Stimulated activated CD4-positive, alpha-beta T cell treated with anti-CD3 and anti-CD28 coated beads, Interleukin-1b, Interleukin-23, amount 100 ng/mL, for 4 hours (primary cell): Measurements from ENCODE around the gene ANGEL1.
A peak's percentile ranks its signal among the peaks of the same experiment; 100 is the strongest.

Source experiments
- DNase-seq, 2 donors: peaks; one replicate each; pipeline ENCODE4 v3.0.0-alpha.2; 2020; ENCODE audit warnings: low read depth in 2 of 2

Gene ANGEL1

DNA sequence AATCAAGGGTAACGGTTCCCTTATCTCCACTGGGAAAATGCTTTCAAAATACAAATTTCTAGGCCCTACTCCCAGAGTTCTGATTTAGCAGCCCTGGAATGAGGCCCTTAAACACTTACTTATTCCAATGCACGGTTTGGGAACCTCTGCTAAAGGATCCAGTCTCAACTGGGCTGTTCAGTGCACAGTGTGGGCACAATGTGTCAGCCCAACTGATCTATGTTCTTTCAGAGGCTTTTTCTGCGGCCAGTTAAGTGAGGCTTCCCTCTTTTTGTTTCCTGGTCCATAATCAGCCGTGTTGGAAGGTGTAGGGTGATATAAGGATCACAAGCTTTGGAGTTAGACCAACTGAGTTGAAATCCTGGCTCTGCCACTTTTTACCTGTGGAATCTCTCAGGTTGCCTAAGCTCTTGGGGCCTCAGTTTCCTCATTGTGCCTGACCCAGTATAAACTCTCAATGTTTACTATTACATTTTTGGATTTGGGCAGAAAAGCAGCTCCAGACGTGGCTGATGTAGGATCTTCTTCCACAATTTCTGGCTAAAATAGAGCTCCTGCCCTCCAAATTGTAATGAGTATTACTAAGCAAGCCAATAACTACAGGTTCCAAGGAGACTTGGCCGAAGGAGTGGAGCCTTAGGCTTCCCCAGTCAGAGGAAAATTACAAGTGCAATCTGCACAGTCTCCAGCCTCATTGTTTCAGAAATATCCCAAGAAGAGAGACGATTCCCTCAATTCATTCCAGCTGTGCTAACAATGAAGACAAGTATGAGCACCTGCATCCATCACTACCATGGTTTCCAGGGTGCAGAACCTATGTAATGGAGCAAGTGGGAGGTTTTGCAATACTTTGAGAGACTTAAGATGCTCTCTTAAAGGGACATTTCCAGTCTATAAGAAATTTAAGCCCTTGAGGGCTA lies 2.3 kb upstream of the ANGEL1 start:
- DNase-seq: no peak

DNA sequence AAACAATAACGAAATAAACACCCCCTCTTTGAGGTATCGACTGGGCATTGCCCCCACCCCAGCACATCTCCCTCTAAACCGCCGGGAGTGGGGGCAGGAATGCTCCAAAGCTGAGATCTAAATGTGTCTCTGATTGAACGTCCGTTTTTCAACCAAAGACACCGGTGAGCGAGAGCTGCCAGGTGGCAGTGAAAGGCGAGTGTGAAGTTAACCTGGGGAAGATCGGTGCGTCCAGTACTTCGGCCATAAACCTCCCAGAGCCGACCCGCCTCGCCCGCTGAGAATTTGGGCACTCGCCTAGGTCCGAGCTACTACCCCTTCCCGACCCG lies 625 bp downstream of the ANGEL1 start:
- peak in 1 of 2 donors; percentile 2 for DNase-seq

DNA sequence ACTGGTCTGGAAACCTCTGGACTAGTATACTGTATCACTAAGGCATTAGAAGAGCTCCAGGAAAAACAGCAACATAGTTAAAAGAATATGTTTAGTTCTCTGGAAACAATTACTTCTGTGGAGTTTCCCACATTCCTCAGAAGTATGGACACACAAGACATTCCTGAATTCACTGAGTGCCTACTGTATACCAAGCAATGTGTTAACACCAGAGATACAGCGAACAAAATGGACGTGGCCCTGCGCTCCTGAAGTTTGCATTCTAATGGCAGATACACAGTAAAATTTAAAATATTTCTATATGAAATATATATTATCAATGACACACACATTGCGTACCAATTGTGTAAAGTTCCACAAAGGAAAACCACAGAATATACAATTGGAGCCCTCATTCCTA lies 1.1 kb downstream of the ANGEL1 start:
- DNase-seq: no peak

DNA sequence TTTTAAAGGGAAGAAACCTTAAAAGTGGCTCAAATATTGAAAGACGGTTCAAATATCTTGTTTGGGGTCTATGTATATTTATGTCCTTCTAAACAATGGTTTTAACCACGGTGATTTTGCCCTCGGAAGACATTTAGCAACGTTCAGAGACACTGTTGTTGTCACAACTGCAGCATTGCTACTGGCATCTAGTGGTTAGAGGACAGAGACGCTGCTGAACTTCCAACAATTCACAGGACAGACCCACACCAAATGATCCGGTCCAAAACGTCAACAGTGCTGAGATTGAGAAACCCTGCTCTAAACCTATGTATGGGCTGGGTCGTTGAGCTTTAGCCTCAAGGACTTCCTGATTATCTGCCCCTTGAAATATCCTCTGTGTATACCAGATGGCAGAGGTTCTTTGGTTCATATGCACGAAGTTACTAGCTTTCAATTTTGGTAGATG lies 1.7 kb downstream of the ANGEL1 start:
- DNase-seq: no peak

DNA sequence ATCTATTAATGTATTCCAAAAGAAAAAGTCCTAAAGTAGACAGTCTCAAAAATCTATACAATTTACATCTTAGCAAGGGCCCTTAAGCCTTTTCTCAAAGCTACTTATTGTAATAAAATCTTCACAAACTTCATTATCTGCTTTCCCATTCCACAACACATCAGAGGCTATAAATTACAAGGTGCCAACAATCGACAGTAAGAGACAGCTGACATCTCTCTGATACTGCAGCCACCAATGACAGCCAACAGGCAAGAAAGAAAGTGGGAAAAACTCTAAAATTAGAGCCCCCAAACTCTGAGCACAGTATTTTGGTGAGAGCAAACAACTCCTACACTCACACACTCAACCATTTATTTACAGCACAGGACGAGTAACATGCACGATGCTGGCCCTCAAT lies 2.2 kb downstream of the ANGEL1 start:
- DNase-seq: no peak

DNA sequence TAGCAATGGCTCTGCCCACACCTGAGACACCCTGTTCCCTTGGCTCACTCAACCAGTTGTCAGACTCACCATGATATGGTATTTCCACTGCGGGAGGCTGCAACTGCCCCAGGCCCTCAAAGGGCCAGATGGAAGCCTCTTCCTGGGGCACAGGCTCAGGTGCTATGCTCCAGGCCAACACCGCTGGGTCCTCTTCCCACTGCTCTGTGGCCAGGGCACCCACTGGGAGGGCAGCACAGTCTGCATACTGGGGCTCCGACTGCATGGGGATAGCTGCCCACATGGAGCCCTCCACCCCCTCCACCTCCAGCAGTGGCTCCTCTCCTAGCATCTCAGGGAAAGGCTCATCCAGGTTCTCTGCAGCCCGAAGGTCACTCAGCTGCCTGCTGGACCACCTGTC lies 3.7 kb downstream of the ANGEL1 start:
- DNase-seq: no peak

DNA sequence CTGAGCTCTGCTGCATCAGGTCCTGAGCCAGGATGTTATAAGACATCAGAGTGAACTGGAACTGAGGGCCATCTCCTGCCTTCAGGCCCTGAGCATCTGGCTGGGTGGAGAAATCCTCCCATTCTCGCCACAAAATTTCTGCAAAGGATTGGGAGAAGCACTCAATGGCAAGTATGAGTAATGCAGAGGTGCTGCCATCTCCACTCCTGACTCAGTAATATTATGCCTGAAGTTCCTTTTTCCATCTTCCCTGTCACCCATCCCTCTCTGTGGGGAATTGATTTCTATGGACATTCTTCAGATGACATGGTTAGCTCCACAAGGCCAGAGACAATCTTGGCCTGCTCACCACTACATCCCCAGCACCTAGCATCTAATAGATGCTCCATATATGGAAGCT lies 4.7 kb downstream of the ANGEL1 start:
- DNase-seq: no peak

DNA sequence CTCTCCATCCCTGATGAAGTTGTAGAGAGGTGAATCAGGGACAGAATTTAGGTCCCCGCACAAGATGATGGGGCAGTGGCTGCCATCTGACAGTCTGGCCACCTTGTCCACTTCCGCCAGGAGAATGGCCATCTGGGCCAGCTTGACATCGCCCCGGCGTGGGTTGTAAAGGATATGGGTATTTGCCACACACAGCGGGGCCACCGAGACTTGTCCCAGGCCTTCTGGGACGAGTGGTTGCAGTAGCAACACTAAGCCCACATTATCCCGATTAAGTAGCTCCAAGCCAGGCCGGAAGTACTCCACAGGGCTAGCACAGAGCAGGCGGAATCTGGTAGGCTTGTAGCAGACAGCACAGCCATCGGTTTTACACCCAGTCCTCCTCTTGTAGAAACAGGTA lies 6.2 kb downstream of the ANGEL1 start:
- no peak for DNase-seq

DNA sequence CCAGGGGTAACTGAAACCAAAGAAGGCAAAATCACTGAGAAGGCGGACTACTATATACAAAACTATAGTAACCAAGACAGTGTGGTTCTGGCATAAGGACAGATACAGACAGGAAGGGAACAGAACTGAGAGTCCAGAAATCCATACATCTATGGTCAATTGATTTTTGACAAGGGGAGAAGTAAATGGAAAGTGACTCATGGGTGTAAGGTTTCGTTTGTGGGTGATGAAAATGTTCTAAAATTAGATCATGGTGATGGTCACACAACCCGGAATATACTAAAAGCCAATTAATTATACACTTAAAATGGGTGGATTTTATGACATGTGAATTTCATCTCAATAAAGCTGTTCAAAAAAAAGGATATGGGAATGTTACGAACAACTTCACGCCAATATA lies 18.7 kb downstream of the ANGEL1 start:
- DNase-seq: no peak

DNA sequence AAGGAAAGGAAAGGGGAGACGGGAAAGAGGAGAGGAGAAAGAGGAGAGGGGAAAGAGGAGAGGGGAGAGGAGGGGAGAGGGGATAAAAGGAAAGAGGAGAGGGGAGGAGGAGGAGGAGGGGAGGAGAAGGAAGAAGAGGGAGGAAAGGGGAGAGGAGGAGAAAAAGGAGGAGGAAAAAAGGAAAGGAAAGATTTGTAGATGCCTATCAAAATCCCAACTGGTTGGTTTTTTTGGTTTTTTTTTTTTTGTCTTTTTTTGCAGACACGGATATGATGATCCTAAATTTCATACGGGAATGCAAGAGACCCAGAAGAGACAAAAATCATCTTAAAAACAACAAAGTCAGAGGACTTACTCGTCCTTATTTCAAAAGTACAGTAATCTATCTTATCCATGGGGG lies 19.4 kb downstream of the ANGEL1 start:
- no peak for DNase-seq

DNA sequence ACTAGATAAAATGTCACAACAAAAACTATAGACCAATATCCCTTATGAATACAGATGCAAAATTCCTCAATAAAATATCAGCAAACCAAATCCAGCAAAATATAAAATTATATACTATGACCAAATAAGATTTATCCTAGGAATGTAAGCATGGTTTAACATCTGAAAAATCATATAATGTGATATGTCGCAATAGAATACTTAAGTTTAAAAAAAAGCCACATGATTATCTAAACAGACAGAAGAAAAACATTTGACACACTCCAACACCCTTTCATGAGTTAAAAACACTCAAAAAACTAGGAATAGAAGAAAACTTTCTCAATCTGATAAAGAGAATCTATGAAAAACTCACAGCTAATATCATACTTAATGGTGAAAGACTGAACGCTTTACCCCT lies 20.3 kb downstream of the ANGEL1 start:
- DNase-seq: no peak

DNA sequence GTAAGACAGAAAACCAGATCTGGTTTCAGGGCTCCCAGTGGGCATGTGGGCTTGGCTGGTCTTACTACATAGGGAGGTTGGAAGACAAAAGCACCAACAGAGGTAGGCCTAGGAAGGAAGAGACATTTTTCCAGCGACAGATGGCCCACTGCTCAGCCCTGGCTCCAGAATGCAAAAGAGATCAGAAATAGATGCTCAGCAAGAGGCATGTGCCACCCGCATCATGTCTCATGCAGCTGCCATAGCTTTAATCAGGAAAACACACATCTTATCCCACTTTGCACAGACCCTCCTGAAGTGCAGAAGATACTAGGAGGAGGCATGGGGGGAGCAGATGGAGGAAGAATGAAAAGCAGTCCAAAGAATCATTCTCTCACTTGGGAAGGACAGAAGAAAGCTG lies 26.1 kb downstream of the ANGEL1 start:
- no peak for DNase-seq

DNA sequence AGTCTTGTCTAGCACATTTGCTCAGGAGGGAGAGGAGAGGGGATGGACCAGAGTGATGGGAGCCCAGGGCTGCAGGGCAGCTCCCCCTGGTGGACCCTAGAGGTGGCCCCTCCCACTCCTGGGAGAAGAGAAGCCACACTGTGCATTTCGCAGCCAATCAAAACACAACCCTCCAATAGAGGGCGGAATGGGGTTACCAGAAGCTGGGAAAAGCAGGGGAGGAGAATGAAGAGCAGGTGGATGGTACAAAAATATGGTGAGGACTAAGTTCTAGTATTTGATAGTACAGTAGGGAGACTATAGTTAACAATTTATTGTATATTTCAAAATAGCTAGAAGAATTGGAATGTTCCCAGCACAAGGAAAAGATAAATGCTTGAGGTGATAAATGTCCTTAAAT lies 27.8 kb downstream of the ANGEL1 start:
- peak; percentile 31 to 35 for DNase-seq

DNA sequence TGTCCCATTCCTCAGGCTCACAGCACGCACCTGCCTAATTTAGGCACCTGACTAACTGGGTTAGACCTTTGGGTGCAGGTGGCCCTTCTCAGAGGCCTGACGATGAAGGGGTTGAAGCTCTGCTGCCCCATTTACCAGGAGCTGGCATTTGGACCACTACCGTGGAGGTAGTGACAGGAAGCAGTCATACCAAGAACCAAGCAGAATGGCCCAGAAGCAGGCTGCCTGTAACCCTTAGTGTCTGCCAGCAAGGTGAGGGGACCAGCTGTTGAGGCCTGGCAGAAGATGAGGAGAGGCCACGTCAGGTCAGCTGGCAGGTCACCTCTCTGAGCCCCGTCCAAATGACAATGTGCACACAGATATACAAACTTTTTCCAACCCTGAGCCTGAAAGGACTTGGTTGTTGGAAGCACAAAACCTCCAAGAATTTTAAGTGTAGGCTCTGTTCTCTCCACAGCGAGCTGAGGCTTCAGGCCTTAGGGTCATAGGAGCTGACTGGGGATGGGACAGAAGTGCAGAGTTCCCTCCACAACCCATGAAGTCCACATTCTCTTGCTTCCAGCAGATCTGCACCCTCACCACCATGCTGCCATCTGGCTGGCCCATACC lies 28.3 kb downstream of the ANGEL1 start:
- no peak for DNase-seq

DNA sequence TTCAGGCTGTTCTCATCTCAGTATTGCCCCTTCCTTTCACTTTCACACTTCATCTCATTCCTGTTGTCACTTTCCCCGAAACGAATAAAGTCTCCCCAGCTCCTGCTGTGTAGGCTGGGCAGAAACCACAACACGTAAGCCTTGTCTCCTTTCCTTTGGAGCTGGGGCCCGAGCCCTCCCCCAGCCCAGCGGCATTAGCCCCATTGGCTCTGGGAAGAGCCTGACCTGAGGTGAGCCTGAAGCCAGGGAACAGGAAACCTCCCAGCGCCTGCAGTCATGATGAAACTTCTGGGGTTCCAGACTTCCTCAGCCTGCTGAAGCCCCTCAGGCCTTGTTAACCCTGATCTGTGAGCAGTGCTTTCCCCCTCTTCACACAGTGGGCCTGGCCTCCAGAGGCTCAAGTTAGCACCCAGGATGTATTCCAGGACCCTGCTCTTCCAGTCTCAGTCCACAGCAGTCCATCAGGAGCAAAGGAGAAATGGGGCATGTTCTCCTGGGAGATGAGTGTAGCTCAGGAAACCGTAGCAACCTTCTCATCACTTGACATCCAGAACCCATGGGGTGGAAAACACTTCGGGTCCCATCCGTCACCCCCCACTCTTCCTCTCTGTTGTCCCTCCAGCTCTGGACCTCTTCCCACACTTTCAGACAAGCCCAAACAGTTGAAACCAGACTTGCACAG lies 29.7 kb downstream of the ANGEL1 start:
- no peak for DNase-seq

DNA sequence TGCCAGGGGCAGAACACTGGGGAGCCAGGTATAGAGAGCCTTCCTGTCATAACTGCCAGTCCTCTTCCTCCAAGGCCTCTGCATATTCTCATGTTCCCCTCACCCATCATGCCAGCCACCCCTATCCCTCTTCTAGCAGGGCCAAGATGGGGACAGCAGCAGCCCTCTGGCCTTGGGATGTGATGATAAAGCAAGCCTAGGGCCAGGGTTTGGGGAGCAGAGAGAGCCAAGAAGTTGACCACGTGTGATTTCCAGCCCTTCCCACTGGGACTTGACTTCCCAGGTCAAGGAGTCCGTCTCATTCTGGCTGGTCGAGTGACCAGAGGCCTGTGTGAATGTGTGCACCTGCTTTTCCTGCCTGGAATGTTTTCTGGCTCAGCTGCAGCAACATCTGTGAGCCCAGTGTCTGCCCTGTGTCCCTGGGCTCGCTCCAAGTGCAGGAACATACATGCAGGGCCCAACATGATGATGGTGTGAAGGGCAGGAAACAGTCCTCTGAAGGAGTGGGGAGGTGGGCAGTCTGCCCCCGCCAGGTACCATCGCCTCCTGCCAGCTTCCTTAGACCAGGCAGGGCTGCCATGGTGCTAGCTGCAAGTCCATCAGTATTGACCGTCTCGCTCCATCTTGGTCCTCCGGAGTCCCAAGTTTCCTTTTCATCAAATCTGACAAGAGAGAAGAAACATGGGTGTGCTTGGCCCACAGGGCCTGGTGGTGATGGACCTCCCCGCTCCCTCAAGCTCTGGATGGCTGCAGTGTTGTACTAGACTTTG lies 30.4 kb downstream of the ANGEL1 start:
- no peak for DNase-seq

DNA sequence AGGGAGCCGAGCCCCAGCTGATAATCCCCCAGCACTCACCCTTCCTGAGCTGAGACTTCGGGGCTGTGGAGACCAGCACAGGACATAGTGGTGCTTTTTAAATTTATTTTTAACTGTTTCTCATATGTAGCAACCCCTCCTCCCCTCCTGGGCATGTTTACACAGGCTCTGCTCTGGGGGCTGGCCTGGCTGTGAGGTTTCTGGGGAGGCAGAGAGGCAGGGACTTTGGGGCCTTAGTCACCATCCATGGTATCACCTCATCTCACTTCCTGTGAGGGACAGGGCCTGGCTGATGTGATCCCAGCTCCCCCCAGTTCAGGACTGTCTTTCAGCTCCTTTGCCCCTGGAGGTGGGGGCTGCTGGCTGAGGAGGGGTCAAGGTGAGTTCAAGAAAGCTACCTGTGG lies 31.0 kb downstream of the ANGEL1 start:
- no peak for DNase-seq

DNA sequence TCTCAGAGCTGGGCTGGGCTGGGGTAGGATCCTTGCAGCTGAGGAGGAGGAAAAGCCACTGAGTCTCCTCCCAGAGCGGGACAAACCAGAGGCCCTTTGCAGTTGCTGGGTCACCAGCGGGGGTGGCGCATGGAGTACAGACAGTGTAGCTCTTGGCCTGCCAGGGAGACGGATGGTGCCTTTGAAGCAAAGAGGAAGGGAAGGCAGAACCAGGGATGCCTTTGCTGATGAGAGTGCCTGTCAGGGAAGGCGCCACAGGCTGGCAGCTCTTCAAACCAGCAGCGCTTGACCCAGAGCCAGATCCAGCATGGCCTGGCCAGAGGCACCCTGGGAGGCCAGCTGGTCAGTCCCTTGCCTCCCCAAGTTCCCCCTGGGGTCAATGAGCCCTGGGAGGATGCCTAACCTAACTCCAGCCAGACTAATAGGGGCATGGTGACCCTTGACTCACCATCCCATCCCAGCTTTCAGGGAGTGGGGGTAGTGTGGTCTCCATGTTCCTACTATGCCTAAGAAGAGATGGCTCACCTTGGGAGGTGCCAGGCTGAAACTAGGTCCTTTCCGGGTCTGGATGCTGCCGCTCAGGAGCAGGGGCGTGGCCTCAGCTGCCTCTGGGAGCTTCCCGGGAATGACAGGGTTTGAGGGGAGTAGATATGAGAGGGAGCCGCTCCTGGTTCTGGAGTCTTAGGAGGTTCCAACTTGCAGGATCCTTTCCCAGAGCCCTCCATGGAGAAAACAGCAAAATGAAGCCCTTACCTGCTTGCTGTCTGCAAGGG lies 31.6 kb downstream of the ANGEL1 start:
- DNase-seq: no peak

DNA sequence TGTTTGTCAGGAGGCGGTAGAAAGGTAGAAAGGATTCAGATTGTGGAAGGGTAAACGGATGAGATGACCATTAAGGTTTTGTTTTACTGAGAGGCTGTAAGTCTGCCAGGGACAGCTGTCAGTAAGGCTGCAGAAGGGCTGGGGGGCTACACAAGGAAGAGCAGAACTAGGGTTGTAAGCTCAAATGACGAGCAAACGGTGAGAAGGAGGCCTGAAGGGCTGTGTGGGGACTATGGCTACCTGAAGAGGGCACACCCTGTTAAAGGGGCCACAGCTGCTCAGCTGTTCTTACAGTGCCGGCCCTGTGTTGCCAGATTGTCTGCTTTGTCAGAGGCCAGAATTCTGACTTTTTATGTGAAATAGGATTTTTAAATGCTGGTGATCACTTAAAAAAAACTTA lies 32.3 kb downstream of the ANGEL1 start:
- DNase-seq: no peak

DNA sequence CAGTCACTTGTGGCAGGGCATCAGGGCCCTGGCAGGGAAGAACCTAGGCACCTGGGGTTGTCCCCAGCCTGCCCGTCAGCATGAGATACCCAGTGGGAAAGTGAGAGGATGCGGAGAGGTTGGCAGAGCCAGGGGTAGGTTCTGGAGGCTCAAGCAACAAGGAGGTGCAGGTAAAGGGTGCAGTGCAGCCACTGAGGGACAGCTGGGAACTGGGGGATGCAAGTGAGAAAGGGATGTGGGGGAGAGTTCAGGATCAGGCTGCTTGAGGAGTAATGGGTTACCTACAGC lies 32.7 kb downstream of the ANGEL1 start:
- no peak for DNase-seq

DNA sequence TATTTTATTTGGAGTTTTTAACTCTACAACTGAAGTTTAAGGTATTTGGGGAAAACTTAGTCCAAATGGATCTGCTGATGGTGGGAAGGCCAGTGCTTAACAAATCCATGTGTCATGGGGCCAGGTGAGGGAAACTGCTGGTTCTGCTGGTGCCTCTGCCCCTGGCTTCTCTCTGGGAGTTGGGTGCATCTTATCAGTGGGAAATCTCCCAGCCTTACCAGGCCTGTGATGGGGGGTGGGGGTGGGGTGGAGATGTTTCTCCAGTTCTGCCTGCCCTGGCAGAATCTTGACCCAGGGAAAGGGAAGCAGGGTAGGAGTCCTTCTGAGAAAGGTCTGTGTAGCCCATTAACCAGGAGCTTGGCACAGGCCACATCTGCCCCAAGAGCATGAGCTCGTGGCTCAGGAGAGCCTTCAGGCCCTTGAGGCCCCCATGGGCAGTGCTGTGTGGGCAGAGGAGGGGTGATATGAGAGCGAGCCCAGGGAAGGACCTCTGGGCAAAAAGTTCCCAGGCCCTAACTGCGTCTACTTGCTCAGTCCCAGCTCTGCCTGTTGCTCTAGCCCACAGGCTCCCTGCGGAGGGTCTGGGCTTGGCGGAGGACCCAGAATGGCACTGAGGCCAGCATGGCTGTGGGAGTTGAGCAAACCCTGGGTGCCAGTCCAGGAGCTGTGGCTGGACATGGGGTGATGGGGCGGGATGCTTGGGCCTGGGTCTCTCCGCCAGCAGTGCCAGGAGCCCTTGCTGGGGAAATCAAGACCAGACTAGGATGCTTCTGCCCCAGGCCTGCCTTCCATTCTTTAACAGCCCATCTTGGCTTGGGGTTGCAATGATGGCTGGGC lies 33.2 kb downstream of the ANGEL1 start:
- DNase-seq: no peak
